BJ (cell line): Measurements from ENCODE around the gene STC2. TPM values are rescaled to one million over a fixed set of nuclear protein-coding genes. Genes with fewer than 3 reads are reported as not detected.

Source experiments
- CTCF ChIA-PET: fragments of 350-600 bp; formaldehyde crosslinking; extraction: SDS; loops from one replicate; lab custom pipeline; 2021; ENCODE audit warnings: antibody characterized with exemption, inconsistent platforms; lab: Yijun Ruan, JAX
- POLR2A ChIA-PET: fragments of 300-600 bp; sonication (Branson Sonifier 250); formaldehyde crosslinking; extraction: SDS; loops from one replicate; lab custom pipeline; 2021; ENCODE audit warnings: antibody characterized with exemption; lab: Charles Lee
- DNase-seq: peaks from one replicate; pipeline ENCODE4 v3.0.0-alpha.2; 2011; ENCODE audit warnings: low read depth
- H3K27me3 ChIP-seq: 2 replicates; pipeline ENCODE4 v1.6.0; 2011; ENCODE audit warnings: low read length; ENCODE audit not compliant: control insufficient read depth, insufficient read depth
- H3K36me3 ChIP-seq: 2 replicates; pipeline ENCODE4 v1.5.1; 2011; ENCODE audit warnings: low read length; ENCODE audit not compliant: control insufficient read depth, insufficient read depth
- H3K4me3 ChIP-seq: 2 replicates; pipeline ENCODE4 v1.5.1; 2011; ENCODE audit warnings: low read depth, mild to moderate bottlenecking, control low read depth, low read length
- CTCF ChIP-seq: IDR thresholded peaks from 2 replicates; pipeline ENCODE4 v1.5.1; 2011; ENCODE audit warnings: low read depth, mild to moderate bottlenecking, control low read depth, inconsistent platforms, low read length, moderate library complexity; ENCODE audit not compliant: insufficient read depth
- polyA plus RNA-seq: library from polyadenylated mRNA; depleted of rRNA; stranded (reverse); fragments of >200 nt; gene quantifications from 2 replicates; pipeline ENCODE4 v1.2.3, GENCODE V29; 2011; rRNA removed
- small RNA-seq: library from RNA; depleted of rRNA; stranded (forward); fragments of <200 nt; gene quantifications from one replicate; pipeline ENCODE3, GENCODE V24; 2012; ENCODE audit warnings: low replicate concordance, low read depth; ENCODE audit not compliant: insufficient read length

The STC2 gene
- polyA plus RNA-seq, 1 experiment: 168 TPM

- no peak for DNase-seq
- no peak for TF ChIP-seq CTCF
- no peaks in the 10 kb centered on the region for H3K36me3 ChIP-seq
- ChIA-PET POLR2A (no interaction called here), CTCF (no interaction called here)
- peaks cover 6% of the 10 kb centered on the region for H3K27me3 ChIP-seq
- no peak overlapping the region for H3K4me3 ChIP-seq
Measured at GRCh38 chr5:173274771-173275170, 53.4 kb downstream of the STC2 start.

GRCh38 chr5:173271419-173271818 lies 56.8 kb downstream of the STC2 start:
- ChIA-PET POLR2A (no interaction called here), CTCF (interaction anchor here (0.6 to 1.6 kb wide), 2 partner anchors 13 to 43 kb away, joined by 4 to 6 read pairs; no protein-coding TSS in a partner anchor)
- TF ChIP-seq CTCF: no peak
- H3K4me3 ChIP-seq: no peak overlapping the region
- no peak for DNase-seq
- no peaks in the 10 kb centered on the region for H3K36me3 ChIP-seq
- H3K27me3 ChIP-seq: peaks cover 12% of the 10 kb centered on the region

- Histone ChIP-seq H3K27me3 (peaks cover 21% of the 10 kb centered on the region), H3K4me3 (no peak overlapping the region), H3K36me3 (no peaks in the 10 kb centered on the region)
- ChIA-PET POLR2A (no interaction called here), CTCF (no interaction called here)
- no peak for TF ChIP-seq CTCF
- DNase-seq: no peak
Measured at GRCh38 chr5:173268750-173269432, 59.3 kb downstream of the STC2 start.

- Histone ChIP-seq H3K36me3 (no peaks in the 10 kb centered on the region), H3K4me3 (no peak overlapping the region), H3K27me3 (peaks cover 29% of the 10 kb centered on the region)
- no peak for DNase-seq
- CTCF ChIA-PET: interaction anchor here (0.6 to 1.6 kb wide), 4 partner anchors 9 to 551 kb away, joined by 3 read pairs; no protein-coding TSS in a partner anchor
- POLR2A ChIA-PET: no interaction called here
- no peak for TF ChIP-seq CTCF
Measured at GRCh38 chr5:173265433-173265832, 62.8 kb downstream of the STC2 start.

Small RNA genes within 50 kb of the gene (small RNA-seq; reads per million reads assigned to genes)
- gene MIR8056: not detected
- not detected for gene RNA5SP200
- not detected for gene RNU6-500P

Other genes starting within 250 kb of the STC2 start
- 16.8 and 17.7 TPM in 2 replicates for gene BNIP1, start 183.9 kb downstream of the STC2 start, polyA plus RNA-seq
- gene NKX2-5, start 93.2 kb downstream of the STC2 start, polyA plus RNA-seq: not detected in 2 replicates